Renal cortical epithelial cell (primary cell): Measurements from ENCODE around the gene SAMMSON. TPM values are rescaled to one million over a fixed set of nuclear protein-coding genes. Genes with fewer than 3 reads are reported as not detected.
A peak's percentile ranks its signal among the peaks of the same experiment; 100 is the strongest.

Experiments used
- DNase-seq: peaks from one replicate; pipeline ENCODE4 v3.0.0-alpha.2; 2011; ENCODE audit warnings: low read depth
- total RNA-seq: library from RNA; depleted of rRNA; stranded (reverse); fragments of >200 nt; gene quantifications from 2 replicates; pipeline ENCODE4 v1.2.3, GENCODE V29; 2014

Gene SAMMSON
- not detected in 2 replicates for total RNA-seq

DNA sequence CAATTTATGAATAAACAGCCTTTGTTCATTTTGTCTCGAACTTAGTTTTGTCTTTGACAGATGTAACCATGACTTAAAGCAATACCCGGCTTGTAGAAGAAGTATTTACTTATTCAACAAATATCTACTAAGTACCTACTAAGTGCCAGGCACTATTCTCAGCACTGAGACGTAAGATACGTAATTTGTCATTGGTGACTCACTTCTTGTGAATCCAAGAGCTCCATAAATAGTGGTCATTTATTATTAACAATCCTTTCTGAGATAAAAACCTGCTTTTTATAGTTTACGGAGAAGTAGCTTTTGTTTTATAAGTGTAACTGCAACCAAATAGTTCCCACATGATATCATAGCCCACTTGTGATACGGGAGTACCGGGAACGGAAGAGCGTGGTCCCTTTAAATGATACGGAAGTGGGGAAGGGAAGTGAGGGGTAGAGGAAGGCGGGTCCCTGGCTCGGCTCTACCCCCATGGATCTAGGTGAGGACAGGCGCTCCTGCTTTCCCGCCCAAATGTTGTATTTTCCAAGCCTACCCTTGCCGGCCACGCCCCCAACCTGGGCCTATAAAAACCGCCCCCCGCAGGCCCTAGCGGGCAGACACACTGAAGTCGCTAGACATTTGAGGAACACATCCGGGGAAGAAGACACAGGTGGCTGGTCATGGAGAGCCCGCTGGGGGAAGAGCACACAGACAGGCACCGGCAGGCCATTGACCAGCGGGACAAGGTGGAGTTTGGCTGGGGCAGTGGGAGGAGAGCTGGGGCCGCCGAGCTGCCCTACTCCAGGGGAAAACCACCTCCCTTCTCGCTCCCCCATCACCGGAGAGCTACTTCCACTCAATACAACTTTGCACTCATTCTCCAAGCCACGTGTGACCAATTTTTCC is at the start of gene SAMMSON:
Gene SAMMSON, plus strand, starts transcription at position 594 of the 888 bp plus-strand sequence.
- peak; percentile 10 for DNase-seq

DNA sequence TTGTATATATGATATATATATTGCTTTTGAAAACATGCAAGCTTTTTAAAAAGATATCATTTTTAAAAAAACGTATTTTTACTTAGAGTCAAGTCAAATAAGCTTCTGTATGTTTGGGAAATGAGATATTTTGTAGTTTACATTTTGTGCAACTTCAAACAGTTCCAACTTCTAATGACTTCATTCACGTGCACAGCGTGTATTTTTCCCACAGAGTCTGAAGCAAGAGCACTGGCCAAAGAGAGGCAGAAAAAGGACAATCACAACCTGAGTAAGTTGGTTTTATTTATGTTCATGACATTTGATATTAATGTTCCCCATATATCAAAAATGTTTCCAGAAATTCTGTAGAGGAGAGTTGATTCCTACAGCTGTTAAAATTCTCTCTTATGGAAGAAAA is 47.9 kb upstream of the SAMMSON start:
- DNase-seq: no peak

DNA sequence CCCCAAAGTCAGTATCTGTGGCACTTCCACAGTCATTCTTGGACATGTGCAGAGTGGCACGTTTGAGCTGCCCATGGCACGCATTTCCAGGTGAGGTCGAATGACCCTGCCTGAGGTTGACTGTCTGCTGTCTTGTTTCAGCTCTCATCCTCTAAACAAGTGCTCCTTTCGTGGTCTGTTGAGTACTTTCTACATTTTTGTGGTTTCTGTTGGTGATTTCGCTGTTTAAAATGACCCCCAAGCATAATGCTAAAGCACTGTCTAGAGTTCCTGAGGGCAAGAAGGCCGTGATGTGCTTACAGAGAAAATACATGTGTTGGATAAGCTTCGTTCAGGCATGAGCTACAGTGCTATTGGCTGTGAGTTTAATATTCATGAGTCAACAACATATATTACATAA is 40.0 kb upstream of the SAMMSON start:
- no peak for DNase-seq

DNA sequence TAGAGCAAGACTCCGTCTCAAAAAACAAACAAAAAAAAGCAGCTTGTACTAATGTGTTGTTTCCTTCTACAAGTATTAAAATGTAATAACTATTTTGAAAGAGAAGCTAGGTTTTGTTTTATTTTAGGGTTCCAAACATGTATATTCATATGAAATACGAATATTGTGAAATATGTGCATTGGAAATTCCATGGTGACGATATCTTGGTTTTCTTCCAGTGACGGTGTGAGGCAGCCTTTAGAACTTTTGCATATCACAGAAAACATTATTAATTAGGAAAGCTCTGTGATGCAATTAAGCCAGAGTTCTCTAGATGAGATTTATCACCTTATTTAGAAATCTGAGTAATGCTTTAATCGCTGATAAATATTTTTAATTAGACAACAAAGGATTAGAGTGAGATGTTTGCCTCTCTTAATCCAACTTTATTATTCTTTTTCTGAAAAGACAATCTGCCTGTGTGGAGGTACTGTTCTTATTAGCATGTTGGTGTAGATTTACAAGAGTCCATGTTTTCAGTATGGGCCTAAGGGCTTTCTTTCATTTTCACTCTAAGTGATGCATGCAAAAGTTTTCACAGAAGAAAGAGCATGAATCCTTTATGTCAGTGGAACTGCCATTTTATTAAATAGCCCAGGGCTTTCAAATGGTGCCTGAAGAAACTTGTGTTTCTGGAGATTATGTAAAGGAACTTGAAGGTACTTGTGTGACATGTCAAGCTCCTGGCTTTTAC is 37.7 kb upstream of the SAMMSON start:
- DNase-seq: no peak

DNA sequence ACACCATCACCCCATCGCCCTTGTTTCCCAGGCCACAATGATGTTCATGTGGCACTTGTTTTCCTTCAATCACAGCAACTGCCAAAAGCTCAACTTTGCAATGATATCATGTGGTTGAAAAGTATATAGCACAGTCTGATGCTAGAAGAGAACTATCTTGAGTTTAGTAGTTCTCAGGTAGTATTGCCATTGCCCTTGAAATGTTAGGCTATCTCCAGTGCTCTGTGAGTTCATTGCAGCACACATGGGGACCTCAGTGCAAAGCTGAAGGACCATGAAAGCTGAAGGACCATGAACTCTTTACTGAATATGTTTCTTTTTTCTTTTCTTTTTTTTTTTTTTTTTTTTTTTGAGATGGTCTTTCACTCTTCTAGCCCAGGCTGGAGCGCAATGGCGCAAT is 35.9 kb upstream of the SAMMSON start:
- no peak for DNase-seq

DNA sequence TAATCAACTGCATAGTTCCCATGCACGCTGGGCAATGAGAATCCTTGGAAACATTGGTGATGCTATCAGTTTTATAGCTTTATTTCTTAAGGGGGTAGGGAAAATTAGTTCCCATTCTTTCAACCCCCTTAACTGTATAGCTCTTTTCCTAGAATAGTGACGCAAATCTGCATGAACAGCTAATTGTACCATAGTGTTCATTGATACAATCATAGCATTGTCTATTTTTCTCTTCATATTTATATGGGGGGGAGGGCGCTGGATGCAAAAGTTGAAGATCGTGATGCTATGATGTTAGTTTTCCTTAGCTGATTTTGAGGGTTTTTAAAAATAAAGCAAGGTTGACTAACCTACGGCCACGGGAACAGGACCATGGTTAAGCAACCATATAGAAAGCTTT is 32.4 kb upstream of the SAMMSON start:
- DNase-seq: no peak

DNA sequence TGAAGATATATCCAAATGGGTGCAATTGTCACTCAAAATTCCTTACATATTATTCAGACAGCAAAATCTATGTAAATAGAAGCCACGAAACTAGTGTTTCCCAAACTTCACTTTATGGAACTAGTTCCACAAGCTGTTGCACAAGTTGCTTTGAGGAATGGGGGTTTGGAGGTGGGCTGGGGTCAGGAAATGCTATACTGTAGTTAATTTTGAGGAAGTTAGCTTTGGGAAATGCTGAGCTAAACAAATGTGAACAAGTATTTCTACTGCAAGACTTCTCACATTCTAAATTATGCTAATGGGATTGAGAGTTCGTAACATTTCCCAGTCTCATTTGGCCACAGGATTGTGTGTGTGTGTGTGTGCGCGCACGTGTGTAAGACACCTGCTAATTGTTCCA is 28.7 kb upstream of the SAMMSON start:
- no peak for DNase-seq

DNA sequence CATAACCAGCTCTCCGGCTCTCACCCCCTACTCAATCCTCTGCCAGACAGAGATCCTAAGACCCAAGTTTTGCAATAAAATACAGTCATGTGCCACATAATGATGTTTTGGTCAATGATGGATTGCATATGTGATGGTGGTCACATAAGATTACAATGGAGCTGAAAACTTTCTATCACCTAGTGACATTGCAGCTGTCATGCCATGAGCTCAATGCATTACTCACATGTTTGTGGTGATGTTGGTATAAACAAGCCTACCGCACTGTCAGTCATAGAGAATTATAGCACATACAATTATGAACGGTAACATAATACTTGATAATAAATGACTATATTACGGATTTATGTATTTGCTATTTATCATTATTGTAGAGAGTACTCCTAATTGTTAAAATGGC is 26.9 kb upstream of the SAMMSON start:
- DNase-seq: no peak

DNA sequence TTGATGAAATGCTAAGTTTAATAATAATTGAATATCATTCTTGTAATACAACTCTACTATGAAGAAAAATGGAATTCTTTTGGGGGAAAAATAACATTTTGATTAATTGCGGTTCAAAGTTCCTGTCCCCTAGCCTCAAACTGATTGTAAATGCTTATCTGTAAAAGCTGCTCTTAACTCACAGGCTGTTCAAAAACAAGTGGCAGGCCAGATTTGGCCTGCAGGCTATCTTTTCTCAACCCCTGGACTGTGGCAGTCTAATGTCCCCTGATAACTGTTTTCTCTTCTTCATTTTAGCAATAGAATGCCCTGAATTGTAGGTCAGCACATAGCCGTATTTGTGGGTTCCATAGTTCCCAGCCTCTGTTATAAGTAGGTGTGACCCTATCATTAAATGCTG is 23.5 kb upstream of the SAMMSON start:
- DNase-seq: no peak

DNA sequence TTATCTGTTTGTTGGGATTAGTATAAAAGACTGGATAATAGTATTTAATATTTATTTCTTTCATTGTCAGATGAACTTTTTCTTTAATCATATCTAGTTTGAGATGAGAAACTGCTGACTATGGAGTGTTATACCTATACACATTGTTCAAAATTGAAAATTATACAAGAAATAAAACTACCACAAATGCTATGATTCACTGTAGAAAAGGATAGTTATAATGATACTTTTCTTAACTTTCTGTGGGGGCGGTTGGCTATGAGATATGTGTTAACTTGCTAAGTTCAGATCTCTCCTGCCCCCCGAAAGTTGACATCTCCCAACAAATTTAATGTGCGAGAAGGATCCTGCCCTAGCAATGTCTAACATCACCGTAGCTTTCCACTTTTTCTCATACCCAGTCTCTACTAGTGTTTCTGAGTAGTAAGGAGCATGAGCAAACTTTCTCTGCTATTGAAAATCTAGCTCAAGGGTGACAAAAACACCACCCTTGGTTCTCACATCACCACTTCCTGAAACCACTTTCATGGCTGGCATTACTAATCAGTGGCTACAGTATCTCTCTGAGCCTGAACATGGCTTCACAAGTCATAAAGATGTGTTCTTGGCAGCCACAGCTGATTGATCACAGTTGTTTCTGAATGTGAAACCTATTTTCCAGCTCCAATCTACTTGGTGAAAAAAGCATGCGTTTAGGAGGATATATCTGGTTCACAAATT is 15.8 kb upstream of the SAMMSON start:
- DNase-seq: peak; percentile 79

DNA sequence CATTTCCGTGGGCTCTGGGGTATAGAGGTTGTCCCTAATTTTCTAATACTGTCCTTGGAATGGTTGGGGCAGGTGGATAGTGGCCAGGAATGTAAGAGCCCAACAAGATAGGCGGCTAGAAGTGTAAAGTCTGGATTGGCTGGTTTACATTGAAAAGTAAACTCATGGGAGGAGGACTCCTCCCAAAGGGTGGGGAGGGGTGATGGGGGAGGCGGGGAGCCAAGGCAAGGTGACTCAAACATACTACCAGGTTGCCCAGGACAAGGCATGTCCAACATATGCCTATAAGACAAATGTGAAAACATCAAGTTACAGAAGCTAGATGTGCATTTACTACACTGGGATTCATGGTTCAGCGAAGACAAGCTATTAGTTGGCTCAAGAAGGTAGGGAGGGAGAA is 14.3 kb upstream of the SAMMSON start:
- DNase-seq: no peak

DNA sequence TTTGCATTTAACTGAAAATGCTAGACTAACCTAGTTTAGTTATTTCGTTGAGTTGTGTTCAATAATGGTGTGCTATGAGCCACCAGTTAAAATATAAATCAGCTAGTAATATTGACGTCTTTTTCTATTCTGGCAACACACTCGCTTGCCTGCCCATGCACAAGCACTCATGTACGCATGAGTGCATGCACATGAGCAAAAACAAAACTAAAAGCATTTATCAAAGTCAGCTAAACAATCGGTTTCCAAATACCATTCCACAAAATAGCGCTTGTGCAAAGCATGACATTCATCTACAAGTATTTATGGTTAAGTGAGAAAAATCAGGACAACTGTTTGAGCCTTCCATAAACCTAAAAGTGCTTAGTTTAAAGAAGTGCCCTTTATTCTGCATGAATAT is 13.1 kb upstream of the SAMMSON start:
- DNase-seq: no peak

DNA sequence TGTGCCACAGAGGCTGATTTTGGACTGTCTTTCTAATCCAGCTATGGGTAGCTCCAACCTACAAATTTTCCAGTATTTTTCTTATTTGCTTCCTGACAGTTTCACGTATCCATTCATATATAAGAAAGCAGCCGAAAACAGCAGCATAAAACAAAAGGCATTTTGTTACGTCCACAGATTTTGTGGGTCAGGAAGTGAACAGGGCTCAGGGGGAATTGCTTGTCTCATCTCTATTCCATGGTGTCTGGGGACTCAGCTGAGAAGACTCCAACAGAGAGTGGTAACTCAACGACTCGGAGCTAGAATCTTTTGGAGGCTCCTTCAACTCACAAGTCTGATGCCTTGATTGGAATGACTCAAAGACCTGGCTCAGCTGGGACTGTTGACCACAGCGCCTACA is 11.7 kb upstream of the SAMMSON start:
- no peak for DNase-seq

DNA sequence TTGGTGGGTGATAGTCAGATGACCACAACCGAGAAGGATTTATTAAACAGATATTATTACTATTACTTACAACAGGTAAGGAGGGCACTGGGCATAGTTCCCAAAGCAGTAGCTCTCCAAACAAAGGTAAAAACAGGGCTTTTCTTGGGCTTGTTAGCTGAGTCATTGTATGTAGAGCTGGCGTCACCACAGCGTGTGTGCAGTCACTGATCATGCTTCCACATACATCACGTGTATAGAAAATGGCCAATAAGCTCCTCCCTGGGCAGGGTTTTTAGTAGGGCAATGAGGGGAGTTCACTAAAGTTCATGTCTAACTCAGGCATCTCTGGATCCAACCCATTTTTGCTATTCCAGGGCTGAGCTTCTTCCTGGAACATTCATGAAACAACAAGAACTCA is 5.8 kb upstream of the SAMMSON start:
- no peak for DNase-seq

DNA sequence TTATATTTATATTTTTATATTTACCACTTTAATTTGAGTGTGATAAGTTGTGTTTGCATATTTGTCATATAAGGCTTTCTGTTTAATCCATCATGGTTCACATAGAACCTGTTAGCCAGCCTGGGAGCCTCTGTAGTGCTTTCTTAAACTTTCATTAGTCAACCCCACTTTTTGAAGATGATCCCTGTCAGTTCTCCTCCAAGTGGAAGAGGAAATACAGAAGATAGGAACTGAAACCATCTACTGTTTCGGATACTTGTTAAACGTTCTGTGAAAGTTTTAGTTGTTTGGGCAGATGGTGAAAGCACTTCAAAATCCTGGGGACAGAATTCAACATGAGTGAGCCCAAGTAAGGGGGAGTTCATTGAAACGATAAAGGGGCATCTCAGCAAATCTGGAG is 4.6 kb upstream of the SAMMSON start:
- no peak for DNase-seq

DNA sequence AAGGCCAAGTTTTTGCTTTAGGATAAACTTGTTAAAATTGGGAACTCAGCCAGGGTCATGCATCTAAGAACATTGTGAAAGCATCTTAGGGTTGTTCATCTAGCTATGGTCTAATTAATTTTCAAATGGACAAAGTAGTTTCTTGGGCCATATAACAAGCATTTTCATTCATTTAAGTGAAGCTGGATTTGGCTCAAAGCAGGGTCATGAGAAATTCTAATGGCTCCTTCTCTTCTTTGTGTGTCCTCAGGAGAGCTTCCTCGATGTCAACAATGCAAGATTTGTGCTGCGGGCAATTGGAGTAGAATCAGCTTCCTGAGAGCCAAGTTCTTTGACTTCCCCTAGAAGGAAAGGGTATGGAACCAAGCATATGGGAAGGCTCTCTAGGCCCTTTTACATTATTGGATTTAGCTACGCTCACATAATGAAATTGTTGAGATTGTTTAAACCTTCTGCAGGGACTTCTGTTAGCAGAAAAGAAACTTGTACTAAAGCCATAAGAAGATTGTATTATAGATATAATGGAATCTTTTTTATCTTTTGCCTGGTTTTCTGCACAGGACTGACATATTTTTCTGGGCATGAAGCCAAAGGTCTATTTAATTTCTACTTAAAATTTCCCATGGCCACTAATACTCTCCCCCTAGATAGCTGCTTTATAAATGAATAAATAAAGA is 1.8 kb upstream of the SAMMSON start:
- DNase-seq: no peak

DNA sequence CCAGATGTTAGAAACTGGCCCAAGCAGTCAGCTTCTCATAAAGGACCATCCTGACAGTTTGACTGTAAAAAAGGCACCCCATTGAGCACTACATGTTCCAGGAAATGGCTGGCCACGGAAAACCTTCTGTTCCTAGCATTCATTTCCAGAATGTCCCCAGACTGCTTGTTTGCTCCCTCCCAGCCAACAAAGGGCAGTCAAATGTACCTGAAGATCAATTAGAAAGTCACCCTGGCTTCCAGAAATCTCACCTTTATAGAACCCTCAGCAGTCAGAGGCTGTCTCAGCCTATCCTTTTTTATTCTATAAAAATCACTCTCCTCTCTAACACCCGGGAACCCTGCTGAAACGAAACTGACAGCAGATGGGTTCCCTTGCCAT is 784 bp upstream of the SAMMSON start:
- no peak for DNase-seq

DNA sequence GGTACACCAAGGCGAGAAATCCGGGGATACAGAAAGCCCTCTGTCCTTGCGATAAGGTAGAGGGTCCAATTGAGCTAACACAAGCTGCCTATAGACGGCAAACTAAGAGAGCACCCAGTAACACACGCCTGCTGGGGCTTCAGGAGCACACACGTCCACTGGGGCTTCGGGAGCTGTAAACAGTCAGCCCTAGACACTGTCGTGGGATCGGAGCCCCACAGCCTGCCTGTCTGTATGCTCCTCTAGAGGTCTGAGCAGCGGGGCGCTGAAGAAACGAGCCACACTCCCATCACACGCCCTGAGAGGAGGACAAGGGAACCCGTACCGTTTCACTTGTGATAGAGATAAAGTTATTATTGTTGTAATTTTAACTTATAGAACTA is 486 bp downstream of the SAMMSON start:
- no peak for DNase-seq

DNA sequence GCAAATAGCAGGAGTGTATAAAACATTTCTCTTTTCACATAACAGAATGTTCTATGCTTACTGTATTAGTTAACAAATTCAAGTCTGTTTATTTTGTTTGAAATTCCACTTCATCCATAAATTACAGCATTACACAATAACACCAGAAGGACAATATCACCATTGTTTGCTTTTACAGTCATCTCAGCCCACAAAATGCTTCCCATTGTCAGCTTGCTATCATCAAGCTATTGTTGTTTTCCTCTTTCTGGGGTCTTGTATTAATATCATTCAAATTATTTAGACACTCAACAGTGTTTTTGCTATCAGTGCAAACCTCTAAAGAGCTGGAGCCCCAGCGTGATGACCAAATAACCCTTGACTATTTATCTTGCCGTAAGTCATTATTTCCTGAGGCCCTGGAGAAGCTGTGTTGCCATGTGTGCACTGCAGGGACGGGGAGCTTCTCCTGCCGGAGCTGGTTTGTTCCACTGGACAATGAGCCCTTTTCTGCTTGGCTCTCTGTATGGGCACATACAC is 1.1 kb downstream of the SAMMSON start:
- DNase-seq: peak; percentile 25

DNA sequence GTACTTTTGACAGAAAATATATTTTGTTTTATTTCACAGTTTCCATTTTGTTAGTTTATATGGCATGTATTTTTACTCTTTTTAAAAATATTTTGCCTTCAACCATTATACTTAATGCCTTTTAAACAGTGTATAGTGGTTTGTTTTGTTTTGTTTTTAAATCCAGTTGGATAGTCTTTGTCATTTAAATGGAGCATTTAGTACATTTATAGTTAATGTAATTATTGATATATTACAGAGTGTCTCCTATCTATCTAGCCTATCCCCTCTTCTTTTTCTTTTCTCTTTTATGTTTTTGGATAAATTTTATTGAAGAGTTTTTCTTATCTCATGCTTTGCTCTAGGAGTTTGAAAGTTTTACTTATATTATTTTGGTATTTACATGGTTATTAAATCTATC is 3.6 kb downstream of the SAMMSON start:
- no peak for DNase-seq

DNA sequence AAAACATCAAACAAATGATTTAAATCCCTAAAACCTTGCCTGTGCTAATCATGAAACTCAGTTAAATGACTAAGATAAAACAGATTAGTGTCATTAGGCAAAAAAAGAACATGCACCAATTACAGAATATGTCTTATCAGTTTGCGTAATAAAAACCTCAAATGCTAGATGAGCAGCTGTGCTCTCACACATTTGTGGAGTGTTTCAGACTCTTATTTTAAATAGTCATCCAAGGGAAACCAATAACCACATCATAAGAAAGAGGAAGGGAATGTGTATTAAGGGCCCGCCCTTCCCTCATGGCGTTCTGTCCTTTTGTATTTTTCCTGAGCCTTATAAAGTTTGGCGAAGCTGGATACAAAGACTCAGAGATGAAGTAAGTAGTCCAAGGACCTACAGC is 6.6 kb downstream of the SAMMSON start:
- no peak for DNase-seq

DNA sequence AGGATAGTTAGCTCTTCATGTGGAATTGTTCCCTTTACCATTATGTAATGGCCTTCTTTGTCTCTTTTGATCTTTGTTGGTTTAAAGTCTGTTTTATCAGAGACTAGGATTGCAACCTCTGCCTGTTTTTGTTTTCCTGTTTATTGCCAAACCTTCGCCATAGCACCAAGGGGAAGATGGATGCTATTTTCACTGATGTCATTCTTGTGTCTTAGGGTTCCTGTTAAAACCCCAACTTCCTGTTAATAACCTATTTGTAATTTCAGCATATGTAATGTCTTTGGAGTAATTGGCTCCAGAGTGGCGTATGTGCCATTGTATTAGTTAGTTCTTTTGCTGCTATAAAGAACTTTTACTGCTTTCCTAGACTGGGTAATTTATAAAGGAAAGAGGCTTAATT is 10.8 kb downstream of the SAMMSON start:
- DNase-seq: no peak
